ENCODE measurements around the gene FIG4. TPM values are rescaled to one million over a fixed set of nuclear protein-coding genes. Genes with fewer than 3 reads are reported as not detected.

FIG4 gene
- total RNA-seq, 1 experiment from 2014 or later, result 23.1 TPM

GRCh38 chr6:109861946-109862345, 170.8 kb downstream of the FIG4 start:
- H4K5ac ChIP-seq (ENCODE audit: insufficient read length, low read depth, low read length), result no peak overlapping the region
- H2BK12ac ChIP-seq (ENCODE audit: insufficient read length, low read depth, low read length), result no peak overlapping the region
- no peak overlapping the region for H3K27ac ChIP-seq (ENCODE audit: insufficient read length, low read depth, low read length)
- H2BK120ac ChIP-seq (ENCODE audit: low read depth, low read length, poor library complexity, severe bottlenecking), result no peak overlapping the region
- no peak overlapping the region for H4K91ac ChIP-seq (ENCODE audit: insufficient read length, low read depth, low read length)
- Mint-ChIP-seq H3K4me1 (no peaks in the 10 kb centered on the region; a peak in 1 of 4 replicates), H3K9me3 (peaks cover 30 to 41% of the 10 kb centered on the region in 2 experiments), H3K36me3 (ENCODE audit: insufficient read depth in 1 of 3, low read depth in 3 of 3) (peaks cover 28 to 32% (median 29%) of the 10 kb centered on the region in 3 experiments), H3K4me3 (no peak overlapping the region), H3K27me3 (ENCODE audit: low read depth) (peaks cover 8% of the 10 kb centered on the region), H3K27ac (no peak overlapping the region)
- no peaks in the 10 kb centered on the region for H4K20me1 ChIP-seq (ENCODE audit: control insufficient read depth, insufficient read depth, insufficient read length)
- H3K4me1 ChIP-seq (ENCODE audit: insufficient read depth, low read length), result no peaks in the 10 kb centered on the region
- no peak overlapping the region for H3K4ac ChIP-seq (ENCODE audit: low read depth, low read length)
- no peak overlapping the region for H3K18ac ChIP-seq (ENCODE audit: insufficient read length, low read depth, low read length)
- no peak overlapping the region for H3K23ac ChIP-seq (ENCODE audit: insufficient read length, low read depth, low read length)
- no peak overlapping the region for H4K8ac ChIP-seq (replicated peaks; ENCODE audit: insufficient read length, low read depth, low read length)
- no peaks in the 10 kb centered on the region for H3K23me2 ChIP-seq (ENCODE audit: insufficient read length, low read depth, low read length, poor library complexity, severe bottlenecking)
- H2BK5ac ChIP-seq (ENCODE audit: insufficient read length, low read length), result no peak overlapping the region
- no peaks in the 10 kb centered on the region for H3K79me2 ChIP-seq (ENCODE audit: insufficient read depth, low read length)
- H3K14ac ChIP-seq (ENCODE audit: insufficient read depth, low read length), result no peak overlapping the region
- no peak overlapping the region for H2BK15ac ChIP-seq (ENCODE audit: low read depth, low read length)
- no peak overlapping the region for H2BK20ac ChIP-seq (ENCODE audit: low read depth, low read length, poor library complexity, severe bottlenecking)
- no peak overlapping the region for H3K4me2 ChIP-seq (ENCODE audit: insufficient read depth, insufficient read length, low read length)
- TF ChIP-seq CTCF (conservative IDR thresholded peaks at IDR 0.05), result no peak
- no peak overlapping the region for H3K9ac ChIP-seq (ENCODE audit: extremely low read depth, insufficient read length, low read length)
- H3K56ac ChIP-seq (ENCODE audit: insufficient read length, low read depth, low read length), result no peak overlapping the region
- H2AK5ac ChIP-seq (ENCODE audit: insufficient read length, low read length), result no peak overlapping the region
- DNase-seq, result no peak
- H3K79me1 ChIP-seq (ENCODE audit: insufficient read depth, low read depth, low read length, poor library complexity, severe bottlenecking), result no peaks in the 10 kb centered on the region
- H2AFZ ChIP-seq (ENCODE audit: low read length), result no peak overlapping the region
- peaks cover 9% of the 10 kb centered on the region for H3K9me3 ChIP-seq (ENCODE audit: control insufficient read depth, low read depth, low read length)
- H3T11ph ChIP-seq (ENCODE audit: low read length), result no peak overlapping the region
- H3K27me3 ChIP-seq (ENCODE audit: insufficient read depth, low read length), result no peaks in the 10 kb centered on the region
